Measurements from ENCODE around the gene LRRC45.

DNA sequence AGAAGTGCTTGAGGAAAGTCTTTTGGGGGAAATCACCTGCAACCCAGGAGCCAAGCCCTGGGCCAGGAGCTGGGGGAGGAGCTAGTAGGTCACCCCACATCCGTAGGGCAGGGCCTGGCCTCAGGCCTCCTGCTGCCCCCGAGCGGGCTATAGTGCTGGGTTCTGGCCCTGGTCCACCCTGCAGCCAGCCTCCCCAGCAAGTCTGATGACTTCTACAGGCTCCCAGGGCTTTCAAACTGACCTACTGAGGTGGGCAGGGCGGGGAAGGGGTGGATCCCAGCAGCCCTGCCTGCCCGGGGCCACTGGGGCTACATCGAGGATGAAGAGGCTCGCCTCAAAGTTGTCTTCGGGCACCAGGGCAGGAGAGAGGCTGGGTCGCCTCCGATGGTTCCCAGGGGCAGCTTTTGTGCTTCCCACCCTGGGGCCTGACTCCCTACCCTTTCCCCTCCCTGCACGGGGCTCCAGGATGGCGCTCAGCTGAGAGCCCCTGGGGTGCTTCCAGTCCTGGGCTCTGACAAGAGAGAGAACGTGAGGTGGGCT, 5.4 kb upstream of the LRRC45 start:
- TF ChIP-seq, protein P1, sequence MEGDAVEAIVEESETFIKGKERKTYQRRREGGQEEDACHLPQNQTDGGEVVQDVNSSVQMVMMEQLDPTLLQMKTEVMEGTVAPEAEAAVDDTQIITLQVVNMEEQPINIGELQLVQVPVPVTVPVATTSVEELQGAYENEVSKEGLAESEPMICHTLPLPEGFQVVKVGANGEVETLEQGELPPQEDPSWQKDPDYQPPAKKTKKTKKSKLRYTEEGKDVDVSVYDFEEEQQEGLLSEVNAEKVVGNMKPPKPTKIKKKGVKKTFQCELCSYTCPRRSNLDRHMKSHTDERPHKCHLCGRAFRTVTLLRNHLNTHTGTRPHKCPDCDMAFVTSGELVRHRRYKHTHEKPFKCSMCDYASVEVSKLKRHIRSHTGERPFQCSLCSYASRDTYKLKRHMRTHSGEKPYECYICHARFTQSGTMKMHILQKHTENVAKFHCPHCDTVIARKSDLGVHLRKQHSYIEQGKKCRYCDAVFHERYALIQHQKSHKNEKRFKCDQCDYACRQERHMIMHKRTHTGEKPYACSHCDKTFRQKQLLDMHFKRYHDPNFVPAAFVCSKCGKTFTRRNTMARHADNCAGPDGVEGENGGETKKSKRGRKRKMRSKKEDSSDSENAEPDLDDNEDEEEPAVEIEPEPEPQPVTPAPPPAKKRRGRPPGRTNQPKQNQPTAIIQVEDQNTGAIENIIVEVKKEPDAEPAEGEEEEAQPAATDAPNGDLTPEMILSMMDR (IDR thresholded peaks at IDR 0.05; ENCODE audit: insufficient read depth, low read length, poor library complexity, severe bottlenecking) = no peak
- TF ChIP-seq EZH2phosphoT487 (conservative IDR thresholded peaks at IDR 0.05; ENCODE audit: low read length) = no peak
